Activated CD8-positive, alpha-beta memory T cell treated with anti-CD3 and anti-CD28 coated beads, Interleukin-2, amount 50 U/mL, for 1 hour (primary cell): ENCODE results near the gene FAM118A.
"Not testable (repeated sequence)": the region's sequence is repeated elsewhere in the genome, so short reads cannot be mapped to it uniquely, and the experiment has no call there.

Experiments
- DNase-seq: peaks from one replicate; pipeline ENCODE4 v3.0.0-alpha.2; 2020; ENCODE audit errors: extremely low read depth

FAM118A gene

GRCh38 chr22:45330548-45330947 is 20.8 kb downstream of the FAM118A start:
- DNase-seq, result no peak

GRCh38 chr22:45331486-45331885 is 21.8 kb downstream of the FAM118A start:
- no peak for DNase-seq

GRCh38 chr22:45332001-45332400 is 22.3 kb downstream of the FAM118A start:
- DNase-seq, result no peak

- no peak for DNase-seq
Measured at GRCh38 chr22:45334068-45334467, 24.3 kb downstream of the FAM118A start.

GRCh38 chr22:45334528-45334927 is 24.8 kb downstream of the FAM118A start:
- no peak for DNase-seq

- DNase-seq, result no peak
Measured at GRCh38 chr22:45335021-45335818, 25.5 kb downstream of the FAM118A start.

GRCh38 chr22:45335854-45336522 is 26.3 kb downstream of the FAM118A start:
- no peak for DNase-seq

GRCh38 chr22:45336971-45337431 is 27.3 kb downstream of the FAM118A start:
- DNase-seq, result peak; percentile 42

GRCh38 chr22:45337536-45337935 is 27.8 kb downstream of the FAM118A start:
- DNase-seq, result no peak

- DNase-seq, result no peak
Measured at GRCh38 chr22:45338795-45339194, 29.1 kb downstream of the FAM118A start.

GRCh38 chr22:45340323-45340722 is 30.6 kb downstream of the FAM118A start:
- no peak for DNase-seq

GRCh38 chr22:45341498-45341897 is 31.8 kb downstream of the FAM118A start:
- DNase-seq, result no peak

GRCh38 chr22:45343143-45343542 is 33.4 kb downstream of the FAM118A start:
- no peak for DNase-seq

- no peak for DNase-seq
Measured at GRCh38 chr22:45344334-45344733, 34.6 kb downstream of the FAM118A start.

- DNase-seq, result no peak
Measured at GRCh38 chr22:45349916-45350315, 40.2 kb downstream of the FAM118A start.

GRCh38 chr22:45351956-45352355 is 42.2 kb downstream of the FAM118A start:
- no peak for DNase-seq

GRCh38 chr22:45352757-45353156 is 43.0 kb downstream of the FAM118A start:
- not testable (repeated sequence) for DNase-seq

- no peak for DNase-seq
Measured at GRCh38 chr22:45353786-45354185, 44.1 kb downstream of the FAM118A start.

GRCh38 chr22:45357490-45357889 is 47.8 kb downstream of the FAM118A start:
- no peak for DNase-seq

- no peak for DNase-seq
Measured at GRCh38 chr22:45358127-45358526, 48.4 kb downstream of the FAM118A start.

GRCh38 chr22:45359627-45360026 is 49.9 kb downstream of the FAM118A start:
- DNase-seq, result no peak

GRCh38 chr22:45366713-45367112 is 57.0 kb downstream of the FAM118A start:
- DNase-seq, result no peak

- not testable (repeated sequence) for DNase-seq
Measured at GRCh38 chr22:45373592-45373991, 63.9 kb downstream of the FAM118A start.
